ENCODE data around the gene PRPF39. TPM values are rescaled to one million over a fixed set of nuclear protein-coding genes. Genes with fewer than 3 reads are reported as not detected.
"Not testable (repeated sequence)": the region's sequence is repeated elsewhere in the genome, so short reads cannot be mapped to it uniquely, and the experiment has no call there.

Gene PRPF39
- polyA plus RNA-seq, 3 donors, result 55.9 to 75.5 (median 69.7) TPM

GRCh38 chr14:45073231-45073879 is 10.6 kb upstream of the PRPF39 start:
- DNase-seq, result no peak

DNA sequence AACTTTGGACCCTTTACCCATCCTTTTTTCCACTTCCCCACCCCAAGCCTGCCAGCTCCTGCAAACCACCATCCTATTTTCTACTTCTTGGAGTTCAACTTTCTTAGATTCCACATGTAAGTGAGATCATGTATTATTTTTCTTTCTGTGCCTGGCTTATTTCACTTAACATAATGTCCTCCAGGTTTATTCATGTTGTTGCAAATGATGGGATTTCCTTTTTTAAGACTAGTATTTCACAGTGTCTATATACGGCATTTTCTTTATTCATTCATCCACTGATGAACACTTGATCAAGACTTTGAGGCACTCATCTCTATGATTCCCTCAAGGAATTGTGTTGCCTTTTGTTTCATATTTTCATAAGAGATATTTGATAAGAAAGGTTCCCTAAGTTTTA is 5.6 kb upstream of the PRPF39 start:
- DNase-seq, result no peak

GRCh38 chr14:45080416-45080968 is 3.4 kb upstream of the PRPF39 start:
- DNase-seq, result not testable (repeated sequence)

DNA sequence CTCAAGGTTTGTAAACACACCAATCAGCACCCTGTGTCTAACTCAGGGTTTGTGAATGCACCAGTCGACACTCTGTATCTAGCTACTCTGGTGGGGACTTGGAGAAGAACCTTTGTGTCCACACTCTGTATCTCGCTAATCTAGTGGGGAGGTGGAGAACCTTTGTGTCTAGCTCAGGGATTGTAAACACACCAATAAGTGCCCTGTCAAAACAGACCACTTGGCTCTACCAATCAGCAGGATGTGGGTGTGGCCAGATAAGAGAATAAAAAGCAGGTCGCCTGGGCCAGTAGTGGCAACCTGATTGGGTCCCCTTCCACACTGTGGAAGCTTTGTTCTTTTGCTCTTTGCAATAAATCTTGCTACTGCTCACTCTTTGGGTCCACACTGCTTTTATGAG is 2.8 kb upstream of the PRPF39 start:
- not testable (repeated sequence) for DNase-seq

- DNase-seq, result no peak
These were observed 1.5 kb upstream of the PRPF39 start for GRCh38 chr14:45082420-45082819.

DNA sequence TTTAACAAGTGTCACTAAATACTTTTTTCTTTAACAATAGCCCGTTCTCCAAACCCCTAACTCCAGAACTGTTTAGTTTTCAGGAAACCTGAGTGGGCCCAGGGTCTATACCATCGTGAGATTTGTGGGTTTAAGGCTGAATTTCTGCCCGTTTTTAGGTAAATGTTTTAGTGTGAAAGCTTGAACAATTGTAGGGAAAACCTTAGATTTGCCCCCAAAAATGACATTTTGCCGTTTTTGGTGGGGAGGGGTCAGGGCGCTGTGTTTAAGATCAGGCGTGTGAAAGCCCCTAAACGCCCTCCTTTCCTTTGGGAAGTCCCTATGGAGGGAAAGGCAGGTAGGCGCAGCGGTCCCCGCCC is 320 bp upstream of the PRPF39 start:
- DNase-seq, result no peak

DNA sequence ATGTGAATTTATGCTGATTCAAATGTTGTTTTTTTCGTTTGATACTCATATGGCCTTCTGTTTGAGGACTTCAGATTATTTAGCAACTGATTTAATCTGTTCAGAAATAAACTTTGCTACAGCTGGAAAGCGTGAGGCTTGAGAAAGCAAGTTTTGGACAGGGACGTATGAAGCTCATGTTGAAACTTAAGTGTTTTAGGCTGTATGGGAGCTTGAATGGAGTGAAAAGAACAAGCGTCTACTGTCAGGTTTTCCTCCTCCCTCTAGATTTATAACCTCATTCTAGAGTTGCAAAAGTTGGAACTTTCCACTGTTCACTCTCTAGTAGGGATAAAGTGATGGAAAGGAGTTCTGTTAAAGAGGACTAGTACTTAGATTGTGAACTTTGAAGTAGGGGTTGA is 1.0 kb downstream of the PRPF39 start:
- DNase-seq, result peak; percentile 27

- no peak for DNase-seq
These were observed 5.9 kb downstream of the PRPF39 start for GRCh38 chr14:45089813-45090212.

DNA sequence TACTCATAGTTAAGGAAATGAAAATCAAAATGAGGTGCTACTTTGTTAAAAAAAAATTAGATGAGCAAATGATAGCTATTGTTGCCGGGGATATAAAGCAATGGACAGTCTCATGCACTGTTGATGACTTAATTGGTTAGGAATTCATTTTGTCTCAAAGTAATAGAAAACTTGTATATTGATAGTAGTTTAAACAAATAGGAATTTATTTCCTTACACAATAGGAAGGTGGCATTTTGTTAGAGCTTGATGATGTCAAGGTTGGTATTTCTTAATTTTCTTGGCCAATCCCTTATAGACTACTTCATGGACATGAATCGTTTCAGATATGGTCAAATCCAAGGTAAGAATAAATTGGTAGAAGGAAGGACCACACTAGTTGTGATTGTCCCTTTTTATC is 7.8 kb downstream of the PRPF39 start:
- DNase-seq, result no peak

GRCh38 chr14:45094275-45094674 is 10.4 kb downstream of the PRPF39 start:
- no peak for DNase-seq

DNA sequence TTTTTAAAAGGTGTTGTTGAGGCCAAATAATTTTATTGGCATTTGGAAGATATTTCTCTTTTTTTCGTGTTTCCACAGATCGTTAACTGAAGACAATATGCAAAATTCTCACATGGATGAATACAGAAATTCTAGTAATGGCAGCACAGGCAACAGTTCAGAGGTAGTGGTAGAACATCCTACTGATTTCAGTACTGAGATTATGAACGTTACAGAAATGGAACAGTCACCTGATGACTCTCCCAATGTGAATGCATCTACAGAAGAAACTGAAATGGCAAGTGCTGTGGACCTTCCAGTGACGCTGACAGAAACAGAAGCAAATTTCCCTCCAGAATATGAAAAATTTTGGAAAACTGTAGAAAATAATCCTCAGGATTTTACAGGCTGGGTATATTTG is 11.2 kb downstream of the PRPF39 start:
- no peak for DNase-seq

DNA sequence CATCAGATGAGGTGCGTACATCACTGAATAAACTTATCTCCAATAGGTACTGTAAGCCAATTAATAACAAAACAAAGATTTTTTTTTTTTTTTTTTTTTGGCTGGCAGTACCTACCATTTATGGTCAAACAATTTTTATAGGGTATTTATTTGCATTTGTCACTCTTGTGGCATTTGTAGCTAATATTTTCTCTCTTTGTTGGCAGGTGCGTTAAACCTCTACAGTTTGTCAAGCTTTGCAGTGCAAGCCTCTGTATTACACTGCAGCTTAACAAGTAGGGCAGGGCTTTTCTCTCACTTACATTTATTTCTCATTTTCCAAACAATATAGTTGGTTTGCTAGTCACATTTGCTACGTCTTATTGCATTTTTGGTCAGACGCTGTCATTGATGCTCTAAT is 12.3 kb downstream of the PRPF39 start:
- DNase-seq, result no peak

GRCh38 chr14:45103806-45104205 is 19.9 kb downstream of the PRPF39 start:
- no peak for DNase-seq

- no peak for DNase-seq
These were observed 20.6 kb downstream of the PRPF39 start for GRCh38 chr14:45104561-45104960.

GRCh38 chr14:45112896-45113781 is 29.2 kb downstream of the PRPF39 start:
- no peak for DNase-seq

GRCh38 chr14:45114327-45114726 is 30.4 kb downstream of the PRPF39 start:
- DNase-seq, result no peak

DNA sequence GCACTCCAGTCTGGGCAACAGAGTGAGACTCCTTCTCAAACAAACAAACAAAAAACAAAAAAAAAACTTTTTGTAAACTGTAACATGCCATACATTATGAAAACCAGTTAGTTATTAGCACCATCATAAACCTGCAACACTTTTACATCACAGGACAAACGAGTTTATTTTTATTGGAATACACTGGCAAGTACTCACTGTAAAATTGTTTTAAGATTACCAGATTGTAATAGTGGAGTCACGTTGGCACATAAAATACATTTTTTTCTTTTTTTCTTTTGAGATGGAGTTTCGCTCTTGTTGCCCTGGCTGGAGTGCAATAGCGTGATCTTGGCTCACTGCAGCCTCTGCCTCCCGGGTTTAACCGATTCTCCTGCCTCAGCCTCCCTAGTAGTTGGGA is 34.7 kb downstream of the PRPF39 start:
- DNase-seq, result no peak

GRCh38 chr14:45120096-45120495 is 36.2 kb downstream of the PRPF39 start:
- DNase-seq, result no peak

- DNase-seq, result no peak
These were observed 39.4 kb downstream of the PRPF39 start for GRCh38 chr14:45123271-45123670.

DNA sequence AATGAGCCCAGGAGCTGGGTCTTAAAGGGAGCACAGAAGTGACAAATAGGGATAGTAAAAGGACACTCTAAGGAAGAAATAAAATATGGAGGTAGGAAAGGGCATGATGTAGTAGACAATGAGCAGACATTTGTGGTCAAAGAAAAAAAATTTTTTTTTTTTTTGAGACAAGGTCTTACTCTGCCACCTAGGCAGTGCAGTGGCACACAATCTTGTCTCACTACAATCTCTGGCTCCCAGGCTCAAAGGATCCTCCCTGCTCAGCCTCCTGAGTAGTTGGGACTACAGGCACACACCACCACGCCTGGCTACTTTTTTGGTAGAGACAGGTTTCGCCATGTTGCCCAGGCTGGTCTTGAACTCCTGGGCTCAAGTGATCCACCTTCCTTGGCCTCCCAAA is 41.8 kb downstream of the PRPF39 start:
- DNase-seq, result no peak

- no peak for DNase-seq
These were observed 45.2 kb downstream of the PRPF39 start for GRCh38 chr14:45128963-45129629.

GRCh38 chr14:45133683-45134050 is 49.8 kb downstream of the PRPF39 start:
- no peak for DNase-seq

Data from renal pelvis (tissue), 4 donors.